NCI-H748 (cell line): ENCODE results near the gene RNF14.

Experiments used
- DNase-seq: peaks from one replicate; lab custom pipeline; 2025; ENCODE audit not compliant: unreplicated experiment; lab: John Stamatoyannopoulos, UW

Gene RNF14

GRCh38 chr5:141947316-141947715 is 21.6 kb upstream of the RNF14 start:
- DNase-seq = no peak

- no peak for DNase-seq
These were observed 20.1 kb upstream of the RNF14 start for GRCh38 chr5:141948812-141949211.

DNA sequence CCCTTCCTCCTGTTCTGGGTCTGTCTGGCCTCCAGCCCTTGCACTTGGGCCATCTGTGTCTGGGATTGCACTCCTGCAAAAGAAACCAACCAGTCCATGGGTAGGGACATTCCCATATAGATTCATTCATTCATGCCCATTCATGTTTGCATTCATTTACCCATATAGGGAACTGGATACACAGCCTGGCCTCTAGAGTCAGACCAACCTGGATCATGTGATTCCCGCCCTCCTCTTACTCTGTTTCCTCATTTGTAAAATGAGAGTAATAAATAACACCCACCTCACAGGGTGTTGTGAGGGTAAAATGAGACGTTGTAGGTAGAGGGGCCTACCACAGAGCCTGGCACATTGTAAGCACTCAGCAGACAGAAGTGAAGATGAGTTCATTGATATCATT is 19.4 kb upstream of the RNF14 start:
- no peak for DNase-seq

DNA sequence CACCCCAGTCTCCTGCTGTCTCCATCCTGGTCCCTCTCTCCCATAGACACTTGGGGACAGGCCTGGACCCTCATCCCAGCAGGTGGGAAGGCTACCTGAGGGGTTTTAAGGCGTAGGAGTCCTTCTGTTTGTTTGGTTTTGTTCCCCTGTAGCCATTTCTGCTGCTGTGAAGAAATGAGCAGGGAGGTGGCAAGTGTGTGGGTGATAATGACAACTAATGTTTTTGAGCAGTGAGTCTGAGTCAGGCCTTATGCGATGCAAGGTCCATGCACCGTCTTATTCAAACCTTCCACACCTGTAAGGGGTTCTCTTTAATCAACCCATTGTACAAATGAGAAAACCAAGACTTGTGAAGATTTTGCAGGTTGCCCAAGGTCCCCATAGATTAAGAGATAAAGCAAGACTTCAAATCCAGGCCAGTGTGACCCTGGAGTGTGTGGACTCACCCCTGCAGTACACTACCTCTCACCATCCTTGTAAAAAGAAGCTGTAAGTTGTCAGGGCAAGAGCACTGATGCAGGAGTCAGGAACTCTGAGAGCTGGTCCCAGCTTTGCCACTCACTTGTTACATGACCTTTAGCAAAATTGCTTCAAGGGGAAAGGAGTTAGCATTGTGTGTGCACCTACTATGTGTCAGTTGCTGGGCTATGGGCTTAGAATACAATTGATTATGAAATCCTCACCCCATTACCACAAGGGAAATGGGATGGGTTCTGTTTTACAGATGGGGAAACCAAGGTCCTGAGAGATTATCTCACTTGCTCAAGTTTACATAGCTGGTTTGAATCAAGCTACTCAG is 18.5 kb upstream of the RNF14 start:
- DNase-seq = no peak

- DNase-seq = peak; percentile 28
These were observed 17.5 kb upstream of the RNF14 start for GRCh38 chr5:141951332-141951781.

DNA sequence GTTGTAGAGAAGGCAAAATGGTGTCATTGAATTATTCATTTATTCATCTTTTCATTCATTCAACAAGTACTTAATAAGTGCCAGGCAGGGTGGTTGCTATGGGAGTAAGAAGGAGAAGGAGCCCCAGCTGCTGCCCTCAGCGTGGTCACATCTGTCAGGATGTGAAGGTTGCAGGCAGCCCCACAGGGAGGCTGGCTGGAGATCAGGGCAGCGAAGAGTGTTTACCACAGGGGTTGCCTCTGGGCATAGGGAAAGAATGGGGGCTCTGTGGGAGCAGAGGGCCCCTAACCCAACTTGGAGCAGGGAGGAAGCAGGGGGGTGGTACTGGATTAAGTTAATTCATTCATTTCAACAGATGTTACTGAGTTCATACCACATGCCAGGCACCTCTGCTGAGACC is 16.9 kb upstream of the RNF14 start:
- no peak for DNase-seq

- DNase-seq = no peak
These were observed 14.7 kb upstream of the RNF14 start for GRCh38 chr5:141954194-141954593.

GRCh38 chr5:141957367-141957996 is 11.4 kb upstream of the RNF14 start:
- DNase-seq = peak; percentile 4

DNA sequence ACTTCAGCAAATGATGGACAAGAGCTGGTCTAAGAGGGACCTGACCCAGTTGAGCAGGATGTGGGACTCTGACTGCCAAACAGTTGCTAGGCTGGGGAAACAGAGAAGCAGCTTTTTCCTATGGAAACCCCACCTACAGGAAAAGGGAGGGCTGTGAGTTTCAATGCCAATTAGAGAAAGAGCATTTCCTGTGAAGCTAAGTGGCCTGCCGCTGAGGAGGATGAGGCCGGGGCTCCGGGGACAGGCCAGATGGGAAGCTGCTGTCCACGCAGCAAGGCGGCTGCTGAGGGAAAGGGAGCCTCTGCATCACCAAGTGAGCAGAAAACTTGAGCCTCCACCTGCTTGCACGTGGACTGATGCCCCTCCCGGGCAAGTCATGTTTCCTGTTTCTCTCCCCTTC is 10.8 kb upstream of the RNF14 start, which contains the start of gene PCDH12:
TSS of gene PCDH12 (minus strand) at position 90 of the 400 bp plus-strand sequence. CDS start 351 bp downstream, outside the sequence.
- peak; percentile 42 for DNase-seq

- no peak for DNase-seq
These were observed 10.2 kb upstream of the RNF14 start for GRCh38 chr5:141958546-141959172.

DNA sequence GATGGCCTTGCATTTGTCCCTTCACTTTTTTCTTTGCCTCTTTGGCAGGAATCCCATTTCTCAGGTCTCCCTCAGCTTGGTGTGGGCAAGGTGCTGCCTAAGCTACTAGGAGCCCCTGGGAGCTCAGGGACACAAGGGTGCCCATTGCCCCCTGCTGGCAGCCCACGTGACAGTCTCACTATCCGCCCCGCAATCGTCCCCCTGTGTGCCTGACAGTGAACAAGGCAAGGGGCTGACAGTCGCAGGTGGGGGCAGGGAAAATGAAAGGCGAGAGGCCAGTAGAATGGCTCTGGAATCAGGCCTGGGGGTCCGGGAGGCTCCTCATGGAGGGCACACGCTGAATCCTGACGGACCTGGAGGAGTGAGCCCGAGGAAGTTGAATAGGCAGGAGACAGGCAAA is 8.9 kb upstream of the RNF14 start:
- no peak for DNase-seq

GRCh38 chr5:141960449-141961323 is 8.2 kb upstream of the RNF14 start:
- DNase-seq = peak; percentile 83

- DNase-seq = no peak
These were observed 7.4 kb upstream of the RNF14 start for GRCh38 chr5:141961466-141961865.

DNA sequence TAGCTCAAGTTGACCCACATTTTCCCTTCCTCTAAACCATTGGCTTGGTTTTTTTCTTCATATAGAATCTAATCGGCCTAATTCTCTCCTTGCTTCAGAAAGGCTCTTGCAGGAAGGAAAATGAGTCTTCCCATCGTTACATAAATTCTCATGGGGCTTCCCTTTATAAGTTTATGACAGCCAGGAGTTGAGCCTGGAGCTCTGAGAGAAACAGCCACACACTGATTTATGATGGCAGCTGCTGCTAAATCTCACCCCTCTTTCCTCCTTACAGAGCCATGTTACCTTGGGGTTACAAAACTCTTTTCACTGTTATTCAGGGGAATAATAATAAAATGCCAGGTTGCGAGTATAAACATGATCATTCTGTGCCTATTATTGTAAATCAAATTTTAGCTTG is 5.2 kb upstream of the RNF14 start:
- DNase-seq = no peak

- no peak for DNase-seq
These were observed 3.8 kb upstream of the RNF14 start for GRCh38 chr5:141965071-141965470.

DNA sequence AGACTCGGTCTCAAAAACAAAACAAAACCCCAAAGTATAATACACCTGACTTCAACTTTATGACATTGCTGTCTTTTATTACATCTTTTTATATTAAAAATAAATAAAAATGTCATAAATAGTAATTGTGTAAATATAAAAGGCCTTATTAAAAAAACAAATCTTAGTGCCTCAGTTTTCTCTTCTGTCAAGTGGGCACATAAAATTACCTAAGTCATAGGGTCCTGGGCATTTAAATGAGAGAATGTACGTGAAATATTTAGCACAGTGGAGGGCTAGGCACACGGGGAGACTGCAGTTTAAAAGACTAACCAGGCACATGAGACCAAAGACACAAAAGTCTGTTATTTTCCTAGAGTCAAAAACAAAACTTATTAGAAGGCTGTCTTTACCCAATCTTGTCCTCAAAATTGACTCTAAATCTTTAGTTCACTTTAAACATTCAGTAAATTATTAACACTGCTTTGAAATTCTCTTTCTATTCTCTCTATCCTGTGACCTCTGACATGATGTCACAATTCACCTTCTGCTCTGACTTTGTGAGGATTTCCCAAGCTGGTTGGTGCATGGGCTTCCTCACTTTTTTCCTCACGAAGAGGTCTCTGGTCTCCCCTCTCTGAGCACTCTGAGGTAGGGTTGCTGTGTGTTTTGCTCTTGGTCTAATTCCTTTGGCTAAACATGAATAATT is 2.5 kb upstream of the RNF14 start:
- no peak for DNase-seq

DNA sequence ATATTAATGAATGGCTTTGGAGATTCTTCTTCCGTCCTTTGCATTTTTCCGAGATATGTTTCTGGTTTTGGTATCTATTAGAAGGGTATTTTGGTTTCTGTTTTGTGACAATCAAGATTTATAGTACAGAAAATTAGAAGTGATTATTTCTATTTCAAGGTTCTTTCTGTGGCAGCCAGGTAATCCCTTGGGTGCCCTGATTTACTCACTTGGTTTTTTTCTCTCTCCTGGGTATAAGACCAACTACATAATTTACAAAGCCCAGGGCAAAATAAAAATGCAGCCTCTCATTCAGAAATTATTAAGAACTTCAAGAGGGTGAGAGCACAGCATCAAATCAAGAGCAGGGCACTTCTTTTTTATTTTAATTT is 2.0 kb upstream of the RNF14 start:
- no peak for DNase-seq

DNA sequence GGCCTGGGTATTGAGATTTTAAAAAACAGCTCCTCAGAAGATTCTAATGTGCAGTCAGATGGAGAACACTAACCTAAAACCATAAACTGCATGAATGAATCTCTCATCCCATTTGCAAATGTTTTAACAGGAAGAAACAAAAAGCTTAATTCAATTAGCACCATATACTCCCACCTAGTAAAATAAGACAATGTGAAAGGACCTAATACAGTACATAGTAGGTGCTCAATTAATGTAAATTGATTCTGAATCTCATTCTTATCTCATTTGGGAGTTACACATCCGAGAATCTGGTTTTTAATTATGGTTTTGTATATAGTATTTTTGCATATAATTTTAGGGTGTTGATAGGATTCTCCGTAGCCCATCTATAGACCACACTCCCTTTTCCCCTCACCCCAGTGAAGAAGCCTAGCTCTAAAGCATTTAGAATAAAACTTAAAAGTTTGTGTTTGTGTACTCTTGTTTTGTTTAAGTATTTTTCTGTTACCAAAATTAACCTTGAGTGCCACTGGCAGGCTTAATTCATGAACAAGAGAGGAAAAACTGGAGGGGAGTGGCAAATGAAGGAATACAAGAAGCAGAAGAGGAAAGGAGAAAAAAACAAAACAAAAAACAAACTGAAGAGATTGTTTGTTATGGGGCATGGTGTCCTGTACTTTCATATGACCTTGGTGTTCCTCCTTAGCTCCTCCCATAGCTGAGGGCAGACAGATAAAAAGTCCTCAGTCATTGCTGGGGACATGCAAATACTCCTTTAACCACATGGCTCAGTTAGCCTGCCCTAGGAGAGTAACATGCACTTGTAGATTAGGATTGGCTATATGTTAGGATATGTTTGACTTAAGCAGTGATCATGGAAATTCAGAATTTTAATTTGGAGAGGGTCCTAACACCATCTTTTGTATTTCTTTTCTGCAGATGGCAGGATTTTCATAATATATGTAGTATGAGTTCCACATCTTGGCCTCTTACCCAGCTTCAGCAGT is 1.2 kb downstream of the RNF14 start:
- no peak for DNase-seq

DNA sequence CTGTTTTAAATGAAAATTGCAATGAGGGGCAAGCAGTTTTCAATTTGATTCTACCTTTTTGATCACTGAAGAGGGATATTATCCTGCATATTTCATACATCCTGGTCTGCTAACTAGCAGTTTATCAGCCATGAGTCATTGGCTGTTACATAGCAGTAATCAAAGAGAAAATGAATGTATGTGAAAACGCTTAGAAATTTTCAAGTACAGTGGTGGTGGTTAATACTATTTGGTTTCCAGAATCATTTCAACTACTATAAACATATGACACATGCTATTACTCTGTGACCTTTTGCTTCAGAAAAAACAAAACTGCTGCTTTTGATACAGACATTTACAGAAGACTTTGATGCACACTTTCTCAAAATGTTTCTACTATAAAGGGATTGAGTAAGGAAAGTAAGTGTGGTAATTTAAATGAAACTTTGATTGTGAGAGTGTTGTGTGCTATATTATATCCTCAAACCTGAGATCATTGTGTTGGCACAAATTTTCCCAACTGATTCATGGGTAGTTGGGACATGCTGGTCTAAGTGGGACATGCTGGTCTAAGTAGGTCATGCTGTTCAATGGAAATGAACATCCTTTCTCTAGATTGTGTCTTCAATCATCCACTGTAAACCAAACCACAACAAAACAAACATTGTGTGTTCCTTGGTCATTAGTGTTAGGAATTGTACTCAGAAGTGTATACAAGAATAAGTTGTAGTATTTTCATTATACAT is 5.1 kb downstream of the RNF14 start:
- DNase-seq = no peak
